Measurements from ENCODE around the gene IPPK.

GRCh38 chr9:92671323-92671722, 1.4 kb upstream of the IPPK start:
- TF ChIP-seq CTCF (IDR thresholded peaks at IDR 0.05) (no peak), POLR2A (IDR thresholded peaks at IDR 0.05) (no peak)
